Esophagus squamous epithelium (tissue), 4 donors: Measurements from ENCODE around the gene CALHM3.

ENCODE experiments used
- CTCF ChIP-seq, 6 experiments: fragments of 450-650 bp in 4 of 6; fragments of 200-600 bp in 2 of 6; sonication (generic) in 2 of 6; IDR thresholded peaks; one replicate each; pipeline ENCODE4 v1.5.1; 2016 to 2019; ENCODE audit warnings: antibody characterized with exemption in 6 of 6, mild to moderate bottlenecking in 4 of 6, moderate library complexity in 4 of 6
- POLR2A ChIP-seq, 4 donors: fragments of 450-650 bp; IDR thresholded peaks; one replicate each; pipeline ENCODE4 v1.6.1; 2017; ENCODE audit warnings: antibody characterized with exemption in 4 of 4, mild to moderate bottlenecking in 4 of 4, moderate library complexity in 3 of 4

- TF ChIP-seq CTCF (IDR thresholded peaks at IDR 0.05) (no peak), POLR2A (IDR thresholded peaks at IDR 0.05) (no peak)
Observed at GRCh38 chr10:103501186-103501585, 22.1 kb upstream of the CALHM3 start.
